NCI-H345 treated with DMSO at 0.1 percent for 48 hours (cell line): ENCODE data around the gene LRRC4C.
"Not testable (repeated sequence)": the region's sequence is repeated elsewhere in the genome, so short reads cannot be mapped to it uniquely, and the experiment has no call there.

ENCODE experiments used
- DNase-seq: peaks from one replicate; lab custom pipeline; 2025; ENCODE audit not compliant: unreplicated experiment; lab: John Stamatoyannopoulos, UW

Gene LRRC4C

GRCh38 chr11:41040474-41040873 lies 419.0 kb downstream of the LRRC4C start:
- DNase-seq: no peak

GRCh38 chr11:41039592-41039991 lies 419.9 kb downstream of the LRRC4C start:
- no peak for DNase-seq

DNA sequence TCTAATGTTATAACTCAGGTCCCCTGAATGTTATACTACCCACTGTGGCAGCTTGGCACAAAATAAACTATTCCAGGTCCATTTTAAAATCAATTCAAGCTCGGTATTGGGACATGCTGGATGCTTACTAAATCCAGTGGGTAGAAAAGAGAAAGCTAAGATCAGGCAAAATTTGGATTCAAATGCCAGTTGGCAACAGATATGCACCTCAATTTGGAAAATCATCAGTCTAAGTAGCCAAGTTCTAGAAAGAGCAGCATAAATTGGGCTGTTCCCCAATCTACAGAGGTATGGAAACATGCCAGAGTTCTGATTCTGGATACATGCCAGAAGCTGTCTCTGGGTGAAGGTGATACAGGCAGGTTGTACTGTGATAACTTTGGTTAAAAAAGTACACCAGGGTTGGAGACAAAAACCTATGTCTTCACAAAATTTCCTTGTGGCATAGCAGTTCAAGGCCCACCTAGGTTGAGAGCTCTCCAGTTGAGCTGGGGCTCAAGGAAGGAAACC lies 427.8 kb downstream of the LRRC4C start:
- DNase-seq: no peak

DNA sequence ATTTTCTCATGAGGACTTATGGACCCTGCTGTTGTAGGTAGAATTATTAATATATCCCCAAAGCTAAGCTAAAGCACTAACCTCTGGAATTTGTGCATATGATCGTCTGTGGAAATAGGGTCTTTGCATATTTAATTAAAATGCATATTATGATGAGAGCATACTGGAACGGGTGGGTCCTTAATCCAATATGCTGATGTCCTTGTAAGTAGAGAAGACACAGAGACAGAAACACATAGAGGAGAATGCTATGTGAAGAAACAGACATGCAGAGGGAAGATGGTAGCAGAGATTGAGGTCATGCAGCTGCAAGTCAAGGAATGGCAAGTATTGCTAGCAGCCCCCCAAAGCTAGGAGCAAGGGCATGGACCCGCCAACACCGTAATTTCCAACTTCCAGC lies 439.2 kb downstream of the LRRC4C start:
- no peak for DNase-seq

DNA sequence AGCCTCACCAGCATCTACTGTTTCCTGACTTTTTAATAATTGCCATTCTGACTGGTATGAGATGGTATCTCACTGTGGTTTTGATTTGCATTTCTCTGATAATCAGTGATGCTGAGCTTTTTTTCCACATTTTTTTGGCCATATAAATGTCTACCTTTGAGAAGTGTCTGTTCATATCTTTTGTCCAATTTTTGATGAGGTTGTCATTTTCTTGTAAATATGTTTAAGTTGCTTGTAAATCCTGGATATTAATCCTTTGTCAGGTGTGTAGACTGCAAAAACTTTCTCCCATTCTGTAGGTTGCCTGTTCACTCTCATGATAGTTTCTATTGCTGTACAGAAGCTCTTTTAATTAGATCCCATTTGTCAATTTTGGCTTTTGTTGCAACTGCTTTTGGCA lies 439.8 kb downstream of the LRRC4C start:
- not testable (repeated sequence) for DNase-seq

GRCh38 chr11:41018224-41018623 lies 441.2 kb downstream of the LRRC4C start:
- DNase-seq: no peak

DNA sequence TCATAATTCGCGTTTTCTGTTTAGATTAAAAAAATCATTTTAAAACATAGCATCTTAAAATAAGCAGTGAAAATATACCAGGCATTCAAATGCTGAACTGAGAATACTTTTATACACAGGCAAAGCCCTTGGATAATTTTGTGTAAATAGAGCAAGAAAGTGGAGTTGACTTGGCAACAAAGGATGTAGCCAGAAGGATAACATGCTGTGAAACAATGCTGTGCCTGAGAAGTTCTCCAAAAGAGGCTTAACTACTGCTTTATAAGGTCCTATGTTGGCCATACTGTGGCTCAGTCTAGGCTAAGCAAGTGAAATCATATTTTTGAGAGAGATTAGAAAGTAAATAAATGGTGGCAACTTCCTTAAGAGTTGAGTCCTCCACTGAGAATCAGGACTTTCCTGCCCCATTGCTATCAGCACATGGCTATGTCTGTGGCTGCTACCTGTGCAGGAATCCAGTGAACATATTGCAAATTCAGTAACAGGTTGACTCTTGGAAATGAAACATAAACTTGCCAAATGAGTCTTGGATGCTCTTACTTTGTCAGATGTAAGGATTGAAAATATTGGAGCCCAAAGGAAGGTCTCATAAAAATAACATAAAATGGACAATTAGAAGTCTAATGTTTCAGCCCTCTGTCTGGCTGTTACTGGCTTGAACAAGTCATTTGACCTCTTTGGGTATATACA lies 448.9 kb downstream of the LRRC4C start:
- no peak for DNase-seq

DNA sequence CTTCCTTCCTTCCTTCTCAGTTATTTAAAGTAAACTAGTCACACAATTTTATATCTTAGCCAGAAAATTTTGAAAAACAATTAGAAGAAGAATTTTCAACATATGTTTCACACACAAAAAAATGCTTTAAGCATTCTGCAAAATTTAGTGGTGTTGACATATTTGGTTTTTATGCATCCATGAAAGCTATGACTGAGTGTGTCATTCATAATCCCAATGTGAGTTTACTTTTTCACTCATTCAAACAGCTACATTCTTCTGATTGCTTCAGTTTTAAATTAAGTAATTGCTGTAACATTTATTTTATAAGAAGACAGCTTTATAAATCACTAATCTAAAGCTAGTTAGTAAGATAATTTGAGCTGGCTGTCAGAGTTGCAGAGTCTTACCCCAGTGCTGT lies 453.5 kb downstream of the LRRC4C start:
- no peak for DNase-seq

- DNase-seq: no peak
These were observed 455.8 kb downstream of the LRRC4C start for GRCh38 chr11:41003339-41004282.

DNA sequence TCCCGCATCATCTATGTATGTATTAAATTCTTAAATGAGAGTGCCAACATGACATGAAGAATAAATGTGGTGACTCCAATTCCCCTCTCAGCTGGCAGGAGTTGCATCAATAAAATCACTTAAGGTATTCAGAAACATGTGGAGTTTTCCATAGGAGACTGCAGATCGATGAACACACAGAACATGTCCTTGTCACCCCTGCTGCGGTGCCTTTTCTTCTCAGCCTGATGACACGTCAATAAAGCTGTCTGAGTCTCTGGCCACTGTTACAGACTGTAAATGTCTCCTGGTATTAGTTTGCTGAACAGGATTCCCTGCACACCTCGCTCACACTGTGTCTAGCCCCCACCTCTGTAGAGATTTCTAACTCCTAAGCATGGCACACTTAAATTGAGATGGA lies 460.5 kb downstream of the LRRC4C start:
- no peak for DNase-seq

GRCh38 chr11:40987776-40988435 lies 471.5 kb downstream of the LRRC4C start:
- no peak for DNase-seq

DNA sequence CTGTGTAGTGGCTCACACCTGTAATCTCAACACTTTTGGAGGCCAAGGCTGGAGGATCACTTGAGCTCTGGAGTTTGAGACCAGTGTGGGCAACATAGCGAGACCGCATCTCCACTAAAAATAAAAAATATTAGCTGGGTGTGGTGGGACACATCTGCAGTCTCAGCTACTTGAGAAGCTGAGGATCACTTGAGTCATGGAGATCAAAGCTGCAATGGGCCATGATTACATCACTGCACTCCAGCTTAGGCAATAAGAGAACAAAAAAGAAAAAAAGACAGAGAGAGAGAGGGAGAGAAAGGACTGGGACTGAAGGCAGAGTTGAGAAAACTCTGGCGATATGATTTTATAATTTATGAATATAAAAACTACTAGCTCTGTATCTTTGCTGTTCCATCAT lies 473.1 kb downstream of the LRRC4C start:
- no peak for DNase-seq

GRCh38 chr11:40975076-40975475 lies 484.4 kb downstream of the LRRC4C start:
- no peak for DNase-seq

DNA sequence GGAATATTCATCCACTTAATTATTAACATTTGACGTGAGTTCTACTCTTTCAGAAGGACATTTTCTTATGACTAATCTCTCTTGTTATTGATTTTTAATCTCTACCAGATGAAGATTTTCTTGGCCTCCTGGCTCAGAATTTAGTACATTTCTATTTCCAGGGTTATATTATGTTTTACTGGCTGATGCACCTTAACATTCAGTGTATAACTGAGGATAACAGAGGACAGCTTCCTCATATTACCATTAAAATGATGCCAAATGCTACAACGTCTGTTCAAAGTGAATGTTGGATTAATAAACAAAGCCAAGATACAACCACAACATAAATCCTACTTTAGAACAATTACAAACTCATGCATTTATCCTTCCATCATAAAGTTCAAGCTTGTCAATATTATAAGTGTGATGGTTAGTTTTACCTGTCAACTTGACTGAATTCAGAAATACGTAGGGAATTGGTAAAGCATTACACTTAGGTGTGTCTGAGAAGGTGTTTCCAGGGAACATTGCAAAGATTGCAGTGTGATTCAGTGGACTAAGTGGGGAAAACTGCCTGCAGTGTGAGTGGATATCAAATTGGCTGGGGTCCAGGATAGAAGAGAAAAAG lies 485.2 kb downstream of the LRRC4C start:
- no peak for DNase-seq

GRCh38 chr11:40958707-40959106 lies 500.7 kb downstream of the LRRC4C start:
- DNase-seq: no peak

DNA sequence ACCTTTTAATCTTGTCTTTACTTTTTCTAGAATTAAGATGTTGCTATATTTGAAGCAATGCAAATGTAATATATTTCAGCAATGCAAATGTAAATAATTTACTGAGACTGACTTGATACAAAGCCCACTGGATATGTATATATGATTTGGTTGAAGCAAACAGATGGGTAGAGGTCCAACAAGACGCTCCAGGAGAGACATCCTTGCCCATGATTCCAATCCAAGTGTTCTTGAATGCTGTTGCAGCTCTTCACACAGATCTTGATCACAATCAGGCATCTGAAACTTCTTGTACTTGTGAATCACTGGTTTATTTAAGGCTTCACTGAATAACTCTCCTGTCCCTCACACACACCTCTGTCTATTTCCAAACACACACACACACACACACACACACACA lies 507.0 kb downstream of the LRRC4C start:
- no peak for DNase-seq

DNA sequence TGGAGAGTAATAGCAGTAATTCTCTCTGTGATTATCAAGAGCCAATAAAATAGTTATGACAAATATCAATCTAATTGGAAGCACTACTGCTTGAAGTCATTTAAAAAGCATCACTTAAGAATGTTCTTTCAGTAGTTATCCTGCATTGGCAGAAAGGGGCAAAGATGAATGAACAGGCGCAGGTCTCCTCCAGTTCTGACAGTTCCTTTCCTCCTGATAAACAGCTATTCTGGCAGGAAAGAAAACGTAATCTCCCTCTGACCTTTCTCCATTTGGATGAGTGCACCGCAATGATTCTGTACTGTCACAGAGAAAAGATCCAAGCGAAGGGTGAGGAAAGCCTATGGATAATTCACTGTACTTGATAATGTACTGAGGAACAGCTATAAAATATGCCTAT lies 521.5 kb downstream of the LRRC4C start:
- DNase-seq: no peak

DNA sequence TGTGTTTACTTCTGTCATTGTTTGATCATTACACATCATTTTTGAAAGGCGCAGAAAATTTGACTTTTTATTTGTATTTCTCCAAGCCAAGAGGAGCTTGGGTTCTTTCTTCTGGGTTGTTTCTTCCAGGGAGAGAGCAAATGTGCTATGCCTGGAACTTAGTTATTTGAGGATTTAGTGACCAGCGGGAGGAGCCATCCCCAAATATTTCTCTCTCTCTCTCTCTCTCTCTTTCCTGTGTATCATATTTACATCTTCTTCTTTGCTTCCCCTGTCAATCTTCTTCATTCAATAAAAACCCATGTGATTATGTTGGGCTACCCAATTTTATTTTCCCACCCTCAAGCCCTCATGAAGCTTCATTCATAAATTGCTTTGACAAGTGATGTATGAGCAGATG lies 534.5 kb downstream of the LRRC4C start:
- DNase-seq: no peak

GRCh38 chr11:40921246-40921645 lies 538.2 kb downstream of the LRRC4C start:
- DNase-seq: no peak

GRCh38 chr11:40910774-40911173 lies 548.7 kb downstream of the LRRC4C start:
- DNase-seq: not testable (repeated sequence)

GRCh38 chr11:40894501-40894900 lies 565.0 kb downstream of the LRRC4C start:
- DNase-seq: no peak
